Panc1 (cell line): Measurements from ENCODE around the gene TNK1.

Experiments used
- POLR2AphosphoS5 ChIP-seq: IDR thresholded peaks from 2 replicates; pipeline ENCODE4 v1.6.1; 2012; ENCODE audit warnings: mild to moderate bottlenecking, low read depth, low read length, moderate library complexity
- TF ChIP-seq, protein P1 (sequence below): fragments of 450-650 bp; IDR thresholded peaks from 2 replicates; pipeline ENCODE4 v1.5.1; 2017; ENCODE audit warnings: mild to moderate bottlenecking

DNA sequence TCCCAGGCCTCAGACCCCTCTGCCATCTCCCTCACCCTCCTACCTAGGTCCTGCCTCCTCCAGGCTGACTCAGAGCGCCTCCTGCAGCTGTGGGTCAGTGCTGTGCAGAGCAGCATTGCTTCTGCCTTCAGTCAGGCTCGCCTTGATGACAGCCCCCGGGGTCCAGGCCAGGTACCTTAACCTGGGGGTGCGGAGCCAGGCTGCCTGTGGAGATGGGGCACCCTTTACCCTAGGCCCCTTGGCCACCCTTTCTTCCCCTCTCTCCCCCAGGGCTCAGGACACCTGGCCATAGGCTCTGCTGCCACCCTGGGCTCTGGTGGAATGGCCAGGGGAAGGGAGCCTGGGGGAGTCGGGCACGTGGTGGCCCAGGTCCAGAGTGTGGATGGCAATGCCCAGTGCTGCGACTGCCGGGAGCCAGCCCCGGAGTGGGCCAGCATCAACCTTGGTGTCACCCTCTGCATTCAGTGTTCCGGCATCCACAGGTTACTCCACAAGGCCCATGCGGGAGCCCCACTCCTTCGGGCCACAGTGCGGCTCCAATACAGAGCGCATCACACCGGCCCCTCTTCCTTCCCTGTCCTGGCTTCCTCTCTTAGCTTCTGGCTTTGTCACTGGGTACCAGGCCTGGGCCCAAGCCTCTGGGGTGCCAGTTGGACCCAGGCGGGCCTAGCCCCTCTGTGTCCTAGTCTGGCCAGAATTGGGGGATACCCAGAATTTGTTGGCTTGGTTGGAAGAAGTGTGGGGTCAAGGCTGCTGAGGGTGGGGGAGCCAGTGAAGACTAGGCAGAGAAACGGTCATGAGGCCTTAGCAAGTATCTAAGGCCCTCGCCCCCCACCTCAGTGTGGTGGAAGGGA is 33.9 kb upstream of the TNK1 start:
- TF ChIP-seq POLR2AphosphoS5, result no peak
- TF ChIP-seq, protein P1, sequence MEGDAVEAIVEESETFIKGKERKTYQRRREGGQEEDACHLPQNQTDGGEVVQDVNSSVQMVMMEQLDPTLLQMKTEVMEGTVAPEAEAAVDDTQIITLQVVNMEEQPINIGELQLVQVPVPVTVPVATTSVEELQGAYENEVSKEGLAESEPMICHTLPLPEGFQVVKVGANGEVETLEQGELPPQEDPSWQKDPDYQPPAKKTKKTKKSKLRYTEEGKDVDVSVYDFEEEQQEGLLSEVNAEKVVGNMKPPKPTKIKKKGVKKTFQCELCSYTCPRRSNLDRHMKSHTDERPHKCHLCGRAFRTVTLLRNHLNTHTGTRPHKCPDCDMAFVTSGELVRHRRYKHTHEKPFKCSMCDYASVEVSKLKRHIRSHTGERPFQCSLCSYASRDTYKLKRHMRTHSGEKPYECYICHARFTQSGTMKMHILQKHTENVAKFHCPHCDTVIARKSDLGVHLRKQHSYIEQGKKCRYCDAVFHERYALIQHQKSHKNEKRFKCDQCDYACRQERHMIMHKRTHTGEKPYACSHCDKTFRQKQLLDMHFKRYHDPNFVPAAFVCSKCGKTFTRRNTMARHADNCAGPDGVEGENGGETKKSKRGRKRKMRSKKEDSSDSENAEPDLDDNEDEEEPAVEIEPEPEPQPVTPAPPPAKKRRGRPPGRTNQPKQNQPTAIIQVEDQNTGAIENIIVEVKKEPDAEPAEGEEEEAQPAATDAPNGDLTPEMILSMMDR, result no peak
